H1 (cell line): ENCODE data around the gene OCRL. TPM values are rescaled to one million over a fixed set of nuclear protein-coding genes. Genes with fewer than 3 reads are reported as not detected.

Experiments used
- GABPA ChIP-seq: IDR thresholded peaks from 2 replicates; pipeline ENCODE4 v1.6.1; 2011; ENCODE audit warnings: mild to moderate bottlenecking, low read length, moderate library complexity, borderline replicate concordance; ENCODE audit not compliant: insufficient read depth
- JUND ChIP-seq: IDR thresholded peaks from 2 replicates; pipeline ENCODE4 v1.6.1; 2011; ENCODE audit warnings: mild to moderate bottlenecking, improper control_type of control experiment, low read length
- POLR2A ChIP-seq, 2 experiments: IDR thresholded peaks; 1 replicate in 1 of 2; 2 replicates in 1 of 2; pipeline ENCODE4 v1.6.1; 2011; ENCODE audit warnings: low read depth in 2 of 2, low read length in 2 of 2, mild to moderate bottlenecking in 2 of 2; ENCODE audit errors: control extremely low read depth in 1 of 2
- TAF1 ChIP-seq: IDR thresholded peaks from 2 replicates; pipeline ENCODE4 v1.6.1; 2011; ENCODE audit warnings: mild to moderate bottlenecking, low read depth, low read length
- TEAD4 ChIP-seq: IDR thresholded peaks from 2 replicates; pipeline ENCODE4 v1.6.1; 2012; ENCODE audit warnings: low read depth, low read length, inconsistent platforms, mixed read lengths
- polyA plus RNA-seq, 7 experiments: library from polyadenylated mRNA; depleted of rRNA in 3 of 7; stranded (reverse) in 5 of 7; unstranded in 2 of 7; fragments of >200 nt in 5 of 7; fragments of 200-250 nt in 2 of 7; gene quantifications; 1 replicate in 5 of 7; 2 replicates in 1 of 7; 4 replicates in 1 of 7; pipeline versions ENCODE4 v1.2.1 to v1.2.3, GENCODE V29; 2011 to 2013; ENCODE audit warnings: missing spikeins in 2 of 7, mixed read lengths in 2 of 7
- total RNA-seq: library from RNA; stranded (reverse); fragmentation: NEBNext Ultra II Directional; extraction: Animal tissue kit (Norgen Biotek cat#: 25700); gene quantifications from 2 replicates; pipeline ENCODE4 v1.2.1, GENCODE V29; 2021
- TF ChIP-seq, protein P1 (sequence below): fragments of 300-600 bp; sonication (generic); IDR thresholded peaks from 2 replicates; pipeline ENCODE4 v1.7.1; 2012; ENCODE audit warnings: low read length, moderate library complexity, mild to moderate bottlenecking, inconsistent platforms; ENCODE audit not compliant: insufficient replicate concordance
- TF ChIP-seq, protein P2 (sequence below), 3 experiments: IDR thresholded peaks; 1 replicate in 2 of 3; 2 replicates in 1 of 3; pipeline versions ENCODE4 v1.5.1 to v1.6.1; 2011; ENCODE audit warnings: low read length in 3 of 3, mild to moderate bottlenecking in 3 of 3, inconsistent platforms in 2 of 3, low read depth in 1 of 3, moderate library complexity in 1 of 3; ENCODE audit not compliant: insufficient read depth in 1 of 3; ENCODE audit errors: control extremely low read depth in 1 of 3

OCRL gene
- total and polyA plus RNA-seq, 2 of the 8 experiments (the other 6 are each of a cell fraction or from before 2014, with no cell fraction given), result 12.7 to 15.1 TPM

DNA sequence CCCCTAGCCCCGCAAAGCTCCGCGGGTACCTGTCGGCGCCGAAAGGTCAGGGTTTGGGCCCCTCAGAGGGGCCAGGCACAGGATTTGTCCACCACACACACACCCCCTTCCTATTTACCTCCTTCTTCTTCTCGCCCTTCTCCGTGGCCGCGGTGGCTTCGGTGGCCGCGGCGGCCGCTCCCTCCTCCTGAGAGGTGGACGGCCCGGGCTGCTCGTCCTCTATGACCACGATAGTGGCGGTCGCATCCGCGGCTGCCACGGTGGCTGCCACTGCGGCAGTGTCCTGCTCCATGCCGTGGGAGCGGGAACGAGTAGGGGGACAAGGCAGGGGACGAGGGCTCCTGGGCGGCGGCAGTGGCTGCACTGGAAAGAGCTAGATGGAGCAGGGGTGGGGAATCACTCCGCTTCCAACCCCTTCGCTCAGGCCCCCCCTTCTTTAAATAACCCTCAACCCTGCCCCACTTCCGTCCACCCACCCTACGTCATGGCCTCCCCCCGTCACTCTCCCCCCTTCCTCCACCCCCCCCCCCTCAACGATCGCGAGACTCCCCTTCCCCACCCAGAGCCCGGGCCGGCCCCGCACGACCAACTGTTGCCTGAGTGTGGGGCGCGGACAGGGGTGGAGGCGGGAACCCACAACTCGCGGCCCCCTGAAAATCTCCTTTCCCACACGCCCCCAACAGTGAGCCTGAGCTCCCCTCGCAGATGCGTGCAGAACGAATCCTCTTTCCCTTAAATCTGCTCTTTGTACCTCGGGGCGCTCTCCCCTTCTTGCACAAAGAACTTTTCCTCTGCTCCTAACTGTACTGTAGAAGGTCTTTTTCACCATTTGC is 16.8 kb upstream of the OCRL start, which contains the start of gene SMARCA1 (continued):
- TF ChIP-seq, protein P1, sequence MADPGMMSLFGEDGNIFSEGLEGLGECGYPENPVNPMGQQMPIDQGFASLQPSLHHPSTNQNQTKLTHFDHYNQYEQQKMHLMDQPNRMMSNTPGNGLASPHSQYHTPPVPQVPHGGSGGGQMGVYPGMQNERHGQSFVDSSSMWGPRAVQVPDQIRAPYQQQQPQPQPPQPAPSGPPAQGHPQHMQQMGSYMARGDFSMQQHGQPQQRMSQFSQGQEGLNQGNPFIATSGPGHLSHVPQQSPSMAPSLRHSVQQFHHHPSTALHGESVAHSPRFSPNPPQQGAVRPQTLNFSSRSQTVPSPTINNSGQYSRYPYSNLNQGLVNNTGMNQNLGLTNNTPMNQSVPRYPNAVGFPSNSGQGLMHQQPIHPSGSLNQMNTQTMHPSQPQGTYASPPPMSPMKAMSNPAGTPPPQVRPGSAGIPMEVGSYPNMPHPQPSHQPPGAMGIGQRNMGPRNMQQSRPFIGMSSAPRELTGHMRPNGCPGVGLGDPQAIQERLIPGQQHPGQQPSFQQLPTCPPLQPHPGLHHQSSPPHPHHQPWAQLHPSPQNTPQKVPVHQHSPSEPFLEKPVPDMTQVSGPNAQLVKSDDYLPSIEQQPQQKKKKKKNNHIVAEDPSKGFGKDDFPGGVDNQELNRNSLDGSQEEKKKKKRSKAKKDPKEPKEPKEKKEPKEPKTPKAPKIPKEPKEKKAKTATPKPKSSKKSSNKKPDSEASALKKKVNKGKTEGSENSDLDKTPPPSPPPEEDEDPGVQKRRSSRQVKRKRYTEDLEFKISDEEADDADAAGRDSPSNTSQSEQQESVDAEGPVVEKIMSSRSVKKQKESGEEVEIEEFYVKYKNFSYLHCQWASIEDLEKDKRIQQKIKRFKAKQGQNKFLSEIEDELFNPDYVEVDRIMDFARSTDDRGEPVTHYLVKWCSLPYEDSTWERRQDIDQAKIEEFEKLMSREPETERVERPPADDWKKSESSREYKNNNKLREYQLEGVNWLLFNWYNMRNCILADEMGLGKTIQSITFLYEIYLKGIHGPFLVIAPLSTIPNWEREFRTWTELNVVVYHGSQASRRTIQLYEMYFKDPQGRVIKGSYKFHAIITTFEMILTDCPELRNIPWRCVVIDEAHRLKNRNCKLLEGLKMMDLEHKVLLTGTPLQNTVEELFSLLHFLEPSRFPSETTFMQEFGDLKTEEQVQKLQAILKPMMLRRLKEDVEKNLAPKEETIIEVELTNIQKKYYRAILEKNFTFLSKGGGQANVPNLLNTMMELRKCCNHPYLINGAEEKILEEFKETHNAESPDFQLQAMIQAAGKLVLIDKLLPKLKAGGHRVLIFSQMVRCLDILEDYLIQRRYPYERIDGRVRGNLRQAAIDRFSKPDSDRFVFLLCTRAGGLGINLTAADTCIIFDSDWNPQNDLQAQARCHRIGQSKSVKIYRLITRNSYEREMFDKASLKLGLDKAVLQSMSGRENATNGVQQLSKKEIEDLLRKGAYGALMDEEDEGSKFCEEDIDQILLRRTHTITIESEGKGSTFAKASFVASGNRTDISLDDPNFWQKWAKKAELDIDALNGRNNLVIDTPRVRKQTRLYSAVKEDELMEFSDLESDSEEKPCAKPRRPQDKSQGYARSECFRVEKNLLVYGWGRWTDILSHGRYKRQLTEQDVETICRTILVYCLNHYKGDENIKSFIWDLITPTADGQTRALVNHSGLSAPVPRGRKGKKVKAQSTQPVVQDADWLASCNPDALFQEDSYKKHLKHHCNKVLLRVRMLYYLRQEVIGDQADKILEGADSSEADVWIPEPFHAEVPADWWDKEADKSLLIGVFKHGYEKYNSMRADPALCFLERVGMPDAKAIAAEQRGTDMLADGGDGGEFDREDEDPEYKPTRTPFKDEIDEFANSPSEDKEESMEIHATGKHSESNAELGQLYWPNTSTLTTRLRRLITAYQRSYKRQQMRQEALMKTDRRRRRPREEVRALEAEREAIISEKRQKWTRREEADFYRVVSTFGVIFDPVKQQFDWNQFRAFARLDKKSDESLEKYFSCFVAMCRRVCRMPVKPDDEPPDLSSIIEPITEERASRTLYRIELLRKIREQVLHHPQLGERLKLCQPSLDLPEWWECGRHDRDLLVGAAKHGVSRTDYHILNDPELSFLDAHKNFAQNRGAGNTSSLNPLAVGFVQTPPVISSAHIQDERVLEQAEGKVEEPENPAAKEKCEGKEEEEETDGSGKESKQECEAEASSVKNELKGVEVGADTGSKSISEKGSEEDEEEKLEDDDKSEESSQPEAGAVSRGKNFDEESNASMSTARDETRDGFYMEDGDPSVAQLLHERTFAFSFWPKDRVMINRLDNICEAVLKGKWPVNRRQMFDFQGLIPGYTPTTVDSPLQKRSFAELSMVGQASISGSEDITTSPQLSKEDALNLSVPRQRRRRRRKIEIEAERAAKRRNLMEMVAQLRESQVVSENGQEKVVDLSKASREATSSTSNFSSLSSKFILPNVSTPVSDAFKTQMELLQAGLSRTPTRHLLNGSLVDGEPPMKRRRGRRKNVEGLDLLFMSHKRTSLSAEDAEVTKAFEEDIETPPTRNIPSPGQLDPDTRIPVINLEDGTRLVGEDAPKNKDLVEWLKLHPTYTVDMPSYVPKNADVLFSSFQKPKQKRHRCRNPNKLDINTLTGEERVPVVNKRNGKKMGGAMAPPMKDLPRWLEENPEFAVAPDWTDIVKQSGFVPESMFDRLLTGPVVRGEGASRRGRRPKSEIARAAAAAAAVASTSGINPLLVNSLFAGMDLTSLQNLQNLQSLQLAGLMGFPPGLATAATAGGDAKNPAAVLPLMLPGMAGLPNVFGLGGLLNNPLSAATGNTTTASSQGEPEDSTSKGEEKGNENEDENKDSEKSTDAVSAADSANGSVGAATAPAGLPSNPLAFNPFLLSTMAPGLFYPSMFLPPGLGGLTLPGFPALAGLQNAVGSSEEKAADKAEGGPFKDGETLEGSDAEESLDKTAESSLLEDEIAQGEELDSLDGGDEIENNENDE, result no peak
- peak; percentile 51; the same call in 1 of the 2 replicates for TF ChIP-seq TAF1
- no peak for TF ChIP-seq TEAD4
- TF ChIP-seq JUND, result no peak
- TF ChIP-seq GABPA, result no peak
- peak; percentile 65 to 82; a peak in 2 of 3 replicates for TF ChIP-seq POLR2A (IDR thresholded peaks at IDR 0.05; ENCODE audit: control extremely low read depth in 1 of 2, low read depth in 2 of 2, low read length in 2 of 2)
- TF ChIP-seq, protein P2, sequence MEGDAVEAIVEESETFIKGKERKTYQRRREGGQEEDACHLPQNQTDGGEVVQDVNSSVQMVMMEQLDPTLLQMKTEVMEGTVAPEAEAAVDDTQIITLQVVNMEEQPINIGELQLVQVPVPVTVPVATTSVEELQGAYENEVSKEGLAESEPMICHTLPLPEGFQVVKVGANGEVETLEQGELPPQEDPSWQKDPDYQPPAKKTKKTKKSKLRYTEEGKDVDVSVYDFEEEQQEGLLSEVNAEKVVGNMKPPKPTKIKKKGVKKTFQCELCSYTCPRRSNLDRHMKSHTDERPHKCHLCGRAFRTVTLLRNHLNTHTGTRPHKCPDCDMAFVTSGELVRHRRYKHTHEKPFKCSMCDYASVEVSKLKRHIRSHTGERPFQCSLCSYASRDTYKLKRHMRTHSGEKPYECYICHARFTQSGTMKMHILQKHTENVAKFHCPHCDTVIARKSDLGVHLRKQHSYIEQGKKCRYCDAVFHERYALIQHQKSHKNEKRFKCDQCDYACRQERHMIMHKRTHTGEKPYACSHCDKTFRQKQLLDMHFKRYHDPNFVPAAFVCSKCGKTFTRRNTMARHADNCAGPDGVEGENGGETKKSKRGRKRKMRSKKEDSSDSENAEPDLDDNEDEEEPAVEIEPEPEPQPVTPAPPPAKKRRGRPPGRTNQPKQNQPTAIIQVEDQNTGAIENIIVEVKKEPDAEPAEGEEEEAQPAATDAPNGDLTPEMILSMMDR (IDR thresholded peaks at IDR 0.05; ENCODE audit: control extremely low read depth in 1 of 3, insufficient read depth in 1 of 3, low read depth in 1 of 3, low read length in 3 of 3), result no peak
